ENCODE results near the gene NRXN3. TPM values are rescaled to one million over a fixed set of nuclear protein-coding genes. Genes with fewer than 3 reads are reported as not detected.

The NRXN3 gene
- total RNA-seq, 2 experiments from 2014 or later, result not detected

DNA sequence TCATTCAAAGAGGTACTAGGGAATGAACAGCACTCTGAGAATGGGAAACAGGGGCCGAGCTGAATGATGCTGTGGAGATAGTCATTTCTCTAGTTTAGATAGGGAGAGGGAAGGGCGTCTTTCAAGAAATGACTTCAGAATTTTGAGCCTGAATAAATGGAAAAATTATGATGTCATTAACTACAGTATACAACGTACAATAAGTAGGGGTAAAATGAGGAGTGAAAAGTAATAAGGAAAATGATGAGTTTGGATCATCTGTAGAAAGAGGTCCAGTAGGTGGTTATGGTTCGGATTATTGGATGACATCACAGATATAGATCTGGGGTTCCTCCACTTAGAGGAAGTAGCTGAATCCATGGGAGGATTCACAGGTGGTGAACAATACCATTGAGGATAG, 1081.1 kb downstream of the NRXN3 start:
- no peak overlapping the region for H3K27ac Mint-ChIP-seq
- H3K4me1 Mint-ChIP-seq (ENCODE audit: low read depth), result no peaks in the 10 kb centered on the region
- ChIA-PET POLR2A (no interaction called here), CTCF (no interaction called here)
- H3K4me3 Mint-ChIP-seq, result no peak overlapping the region
- H3K9me3 Mint-ChIP-seq, result peaks cover 3% of the 10 kb centered on the region
- intact Hi-C loops (cut with micrococcal nuclease), result no loop called here
- no peaks in the 10 kb centered on the region for H3K27me3 Mint-ChIP-seq
- H3K36me3 Mint-ChIP-seq, result no peaks in the 10 kb centered on the region
- no peak for DNase-seq

DNA sequence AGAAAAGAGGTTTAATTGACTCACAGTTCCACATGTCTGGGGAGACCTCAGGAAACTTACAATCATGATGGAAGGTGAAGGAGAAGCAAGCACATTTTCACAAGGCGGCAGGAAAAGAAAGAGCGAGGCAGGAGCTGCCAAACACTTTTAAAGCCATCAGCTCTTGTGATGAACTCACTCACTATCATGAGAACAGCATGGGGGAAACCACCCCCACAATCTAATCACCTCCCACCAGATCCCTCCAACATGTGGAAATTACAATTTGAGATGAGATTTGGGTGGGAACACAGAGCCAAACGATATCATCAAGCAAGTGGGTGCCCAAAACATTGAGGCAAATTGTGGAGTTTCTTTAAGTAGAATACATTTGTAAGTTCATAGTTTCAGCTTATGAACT, 1083.4 kb downstream of the NRXN3 start:
- no peak overlapping the region for H3K4me3 Mint-ChIP-seq
- no peaks in the 10 kb centered on the region for H3K4me1 Mint-ChIP-seq (ENCODE audit: low read depth)
- intact Hi-C loops (cut with micrococcal nuclease), result no loop called here
- DNase-seq, result no peak
- ChIA-PET CTCF (no interaction called here), POLR2A (no interaction called here)
- peaks cover 5% of the 10 kb centered on the region for H3K9me3 Mint-ChIP-seq
- H3K27me3 Mint-ChIP-seq, result no peaks in the 10 kb centered on the region
- no peak overlapping the region for H3K27ac Mint-ChIP-seq
- H3K36me3 Mint-ChIP-seq, result no peaks in the 10 kb centered on the region

DNA sequence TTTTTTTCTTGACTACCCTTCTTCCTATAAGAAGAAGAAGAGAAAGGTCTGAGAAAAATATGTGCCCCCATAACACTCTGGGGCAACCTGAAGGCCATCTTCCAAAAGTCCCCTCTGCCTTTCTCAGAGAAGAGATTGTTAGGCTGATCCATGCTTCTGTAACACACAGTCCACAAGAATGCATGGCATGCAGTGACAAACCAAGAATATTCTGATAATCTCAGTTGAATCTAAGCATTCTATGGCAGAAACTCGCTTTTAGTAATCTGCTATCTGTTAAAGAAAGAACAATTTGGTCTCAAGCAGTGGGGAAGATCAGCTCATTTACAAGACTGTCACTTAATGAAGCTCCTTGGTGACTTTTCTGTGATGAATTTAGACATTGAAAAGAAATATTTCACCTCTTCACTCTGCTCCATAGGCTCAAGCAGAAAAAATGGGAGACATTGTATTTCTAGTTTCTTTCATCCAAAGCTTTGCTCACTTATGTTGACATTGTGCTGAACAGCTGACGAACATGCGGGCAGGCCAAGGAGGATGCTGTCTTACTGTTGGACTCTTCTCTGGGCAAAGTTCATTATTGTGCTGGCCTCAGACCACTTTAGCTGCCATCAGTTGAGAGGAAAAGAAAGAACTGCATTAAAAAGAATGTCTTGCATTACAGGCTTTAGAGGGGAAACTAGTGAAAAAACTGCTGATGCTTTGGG, 1084.0 kb downstream of the NRXN3 start:
- H3K9me3 Mint-ChIP-seq, result peaks cover 5% of the 10 kb centered on the region
- no peaks in the 10 kb centered on the region for H3K36me3 Mint-ChIP-seq
- H3K27me3 Mint-ChIP-seq, result no peaks in the 10 kb centered on the region
- H3K4me3 Mint-ChIP-seq, result no peak overlapping the region
- DNase-seq, result no peak
- ChIA-PET CTCF (no interaction called here), POLR2A (no interaction called here)
- no peaks in the 10 kb centered on the region for H3K4me1 Mint-ChIP-seq (ENCODE audit: low read depth)
- no peak overlapping the region for H3K27ac Mint-ChIP-seq
- intact Hi-C loops (cut with micrococcal nuclease), result no loop called here

DNA sequence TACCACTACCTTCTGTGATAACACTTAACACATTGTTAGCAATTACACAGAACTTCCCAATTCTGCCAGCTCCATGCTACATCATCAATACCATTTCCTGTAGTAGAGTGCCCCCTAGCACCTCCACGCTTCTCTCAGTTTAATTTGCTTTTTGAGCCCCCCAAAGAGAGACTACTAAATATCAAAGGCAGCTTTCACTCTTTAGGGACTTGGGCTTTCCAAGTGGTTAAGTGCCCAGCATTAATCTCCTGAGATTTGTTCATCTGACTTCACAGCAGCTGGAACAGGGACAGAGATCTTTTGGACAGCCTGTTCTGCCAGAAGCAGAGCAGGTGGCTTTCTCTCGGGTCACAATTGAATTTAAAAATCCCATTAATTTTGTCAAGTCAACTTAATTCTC, 1086.2 kb downstream of the NRXN3 start:
- no peaks in the 10 kb centered on the region for H3K36me3 Mint-ChIP-seq
- intact Hi-C loops (cut with micrococcal nuclease), result no loop called here
- H3K4me1 Mint-ChIP-seq (ENCODE audit: low read depth), result no peaks in the 10 kb centered on the region
- H3K27me3 Mint-ChIP-seq, result no peaks in the 10 kb centered on the region
- H3K4me3 Mint-ChIP-seq, result no peak overlapping the region
- ChIA-PET CTCF (no interaction called here), POLR2A (no interaction called here)
- H3K27ac Mint-ChIP-seq, result no peak overlapping the region
- peaks cover 5% of the 10 kb centered on the region for H3K9me3 Mint-ChIP-seq
- no peak for DNase-seq

DNA sequence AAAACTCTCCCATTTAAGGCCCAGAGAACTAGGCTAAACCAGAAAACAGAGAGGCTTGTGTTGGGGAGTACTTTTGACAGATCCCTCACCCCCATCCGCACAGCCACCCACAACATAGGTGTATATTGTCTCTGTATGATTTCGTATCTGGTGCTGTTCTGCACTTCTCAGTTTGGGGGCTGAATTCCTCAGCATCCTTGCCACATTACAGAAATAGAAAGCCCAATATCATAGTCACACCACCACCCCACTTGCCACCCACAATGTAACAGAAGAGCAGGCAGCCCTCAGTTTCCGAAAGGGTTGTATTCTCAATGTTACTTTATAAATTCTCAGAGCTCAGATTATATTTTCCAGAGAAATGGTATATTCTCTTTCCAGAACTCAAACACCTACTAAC, 1090.2 kb downstream of the NRXN3 start:
- Mint-ChIP-seq H3K36me3 (no peaks in the 10 kb centered on the region), H3K4me3 (no peak overlapping the region), H3K27me3 (no peaks in the 10 kb centered on the region), H3K4me1 (ENCODE audit: low read depth) (no peaks in the 10 kb centered on the region), H3K27ac (no peak overlapping the region), H3K9me3 (peaks cover 2% of the 10 kb centered on the region)
- CTCF ChIA-PET, result no interaction called here
- POLR2A ChIA-PET, result no interaction called here
- intact Hi-C loops (cut with micrococcal nuclease), result no loop called here
- DNase-seq, result no peak

DNA sequence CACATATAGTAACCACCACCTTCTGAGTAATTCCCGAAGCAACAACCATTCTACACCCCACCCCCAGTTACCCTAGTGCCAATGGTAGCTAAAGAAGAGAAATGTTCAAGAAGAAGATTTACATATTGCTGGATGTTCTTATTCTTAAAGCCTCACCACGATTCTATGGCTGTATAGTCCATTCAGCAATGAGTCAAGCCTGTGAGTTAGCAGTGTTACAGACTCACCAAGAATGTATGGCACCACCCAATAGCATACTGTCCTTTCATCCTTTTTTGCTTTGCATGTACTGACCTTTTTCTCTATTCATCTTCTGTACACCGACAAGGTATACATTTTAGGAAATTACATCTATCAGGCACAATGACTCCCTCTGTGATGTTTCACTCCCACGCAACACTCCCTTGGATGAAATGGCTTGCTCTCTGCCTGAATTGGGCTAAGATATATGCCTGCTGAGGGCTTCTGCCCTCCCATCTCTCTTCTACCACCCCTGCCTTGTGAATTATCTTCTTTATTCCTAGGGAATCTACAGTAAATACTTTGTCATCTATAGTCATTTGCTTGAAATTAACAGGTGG, 1095.3 kb downstream of the NRXN3 start:
- H3K27me3 Mint-ChIP-seq, result no peaks in the 10 kb centered on the region
- CTCF ChIA-PET, result no interaction called here
- POLR2A ChIA-PET, result no interaction called here

DNA sequence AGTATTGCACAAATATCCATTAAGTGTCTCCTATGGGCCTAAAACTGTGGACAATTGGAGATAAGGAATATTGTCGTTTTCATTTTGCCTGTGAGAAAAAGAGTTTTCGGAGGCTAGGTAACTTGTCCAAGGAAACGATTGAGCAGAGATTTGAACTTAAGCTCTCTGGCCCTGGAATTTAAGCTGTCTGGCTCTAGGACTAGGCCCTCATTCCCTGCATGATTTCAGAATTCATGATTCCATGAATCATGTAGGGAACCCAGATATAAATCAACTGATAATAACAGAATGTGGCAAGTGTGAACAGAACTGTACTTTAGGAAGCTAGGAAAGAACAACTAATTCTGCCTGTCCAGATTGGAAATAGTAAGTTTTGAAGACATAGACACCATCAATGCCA, 1100.2 kb downstream of the NRXN3 start:
- Mint-ChIP-seq H3K4me3 (no peak overlapping the region), H3K27ac (no peak overlapping the region), H3K36me3 (no peaks in the 10 kb centered on the region), H3K9me3 (peaks cover 8% of the 10 kb centered on the region), H3K27me3 (no peaks in the 10 kb centered on the region), H3K4me1 (ENCODE audit: low read depth) (no peaks in the 10 kb centered on the region)
- intact Hi-C loops (cut with micrococcal nuclease), result no loop called here
- POLR2A ChIA-PET, result no interaction called here
- CTCF ChIA-PET, result no interaction called here
- no peak for DNase-seq

More for the DNA sequence above, 1095.3 kb downstream of the NRXN3 start:
- intact Hi-C loops (cut with micrococcal nuclease), result no loop called here
- H3K9me3 Mint-ChIP-seq, result peaks cover 2% of the 10 kb centered on the region
- no peak for DNase-seq
- H3K4me3 Mint-ChIP-seq, result no peak overlapping the region
- no peak overlapping the region for H3K27ac Mint-ChIP-seq
- H3K4me1 Mint-ChIP-seq (ENCODE audit: low read depth), result no peaks in the 10 kb centered on the region
- no peaks in the 10 kb centered on the region for H3K36me3 Mint-ChIP-seq

DNA sequence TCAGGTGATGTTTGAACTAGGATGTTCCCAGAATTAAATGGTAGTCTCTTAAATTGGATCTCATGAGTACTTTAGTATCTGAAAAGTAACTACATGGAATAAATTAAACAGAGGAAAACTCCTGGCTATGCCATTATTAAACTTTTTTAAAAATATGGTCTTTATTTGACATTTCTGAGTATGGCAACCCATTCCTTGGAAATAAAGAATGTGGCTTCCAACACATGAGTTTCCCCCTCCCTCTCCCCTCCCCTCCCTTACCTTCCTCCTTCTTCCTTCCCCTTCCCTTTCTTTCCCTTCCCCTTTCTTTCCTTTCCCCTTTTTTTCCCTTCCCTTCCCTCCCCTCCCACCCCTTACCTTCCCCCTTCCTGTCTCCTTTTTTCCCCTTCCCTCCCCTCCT, 1100.9 kb downstream of the NRXN3 start:
- H3K9me3 Mint-ChIP-seq, result peaks cover 8% of the 10 kb centered on the region
- DNase-seq, result no peak
- ChIA-PET CTCF (no interaction called here), POLR2A (no interaction called here)
- intact Hi-C loops (cut with micrococcal nuclease), result no loop called here
- H3K4me1 Mint-ChIP-seq (ENCODE audit: low read depth), result no peaks in the 10 kb centered on the region
- H3K27ac Mint-ChIP-seq, result no peak overlapping the region
- no peak overlapping the region for H3K4me3 Mint-ChIP-seq
- H3K36me3 Mint-ChIP-seq, result no peaks in the 10 kb centered on the region
- H3K27me3 Mint-ChIP-seq, result no peaks in the 10 kb centered on the region

DNA sequence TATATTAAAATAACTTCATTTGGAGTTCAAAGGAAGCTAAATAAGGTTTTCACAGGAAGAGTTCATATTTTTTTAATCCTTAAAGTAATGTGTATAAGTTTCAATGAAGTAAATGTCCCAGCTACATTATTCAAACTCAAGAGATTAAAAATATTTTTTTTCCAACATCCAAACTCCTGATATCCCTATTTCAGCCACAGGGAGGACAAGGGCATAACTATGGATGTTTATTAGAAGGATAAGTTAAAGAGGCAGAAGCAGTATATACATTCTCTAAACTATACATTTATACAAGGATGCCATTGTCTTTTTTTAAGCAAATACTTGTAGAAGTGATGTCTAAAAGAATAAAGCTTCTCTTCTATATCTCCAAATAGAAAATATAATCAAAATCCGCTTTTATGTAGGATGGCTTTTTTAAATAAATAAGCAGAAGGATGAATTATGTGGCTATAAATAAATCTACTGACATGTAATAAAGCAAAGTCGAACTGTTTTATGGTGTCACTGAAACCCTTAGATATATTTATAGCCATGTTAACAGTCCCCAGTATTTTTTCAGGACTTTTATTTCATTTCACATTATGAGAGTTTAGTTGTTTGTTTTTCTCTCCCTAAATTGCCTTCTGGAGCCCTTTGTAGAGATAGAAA, 1104.6 kb downstream of the NRXN3 start:
- no peaks in the 10 kb centered on the region for H3K4me1 Mint-ChIP-seq (ENCODE audit: low read depth)
- CTCF ChIA-PET, result no interaction called here
- H3K36me3 Mint-ChIP-seq, result no peaks in the 10 kb centered on the region
- POLR2A ChIA-PET, result no interaction called here
- peaks cover 14% of the 10 kb centered on the region for H3K27me3 Mint-ChIP-seq
- no peak overlapping the region for H3K4me3 Mint-ChIP-seq
- H3K27ac Mint-ChIP-seq, result no peak overlapping the region
- intact Hi-C loops (cut with micrococcal nuclease), result no loop called here
- H3K9me3 Mint-ChIP-seq, result peaks cover 5% of the 10 kb centered on the region
- DNase-seq, result no peak

DNA sequence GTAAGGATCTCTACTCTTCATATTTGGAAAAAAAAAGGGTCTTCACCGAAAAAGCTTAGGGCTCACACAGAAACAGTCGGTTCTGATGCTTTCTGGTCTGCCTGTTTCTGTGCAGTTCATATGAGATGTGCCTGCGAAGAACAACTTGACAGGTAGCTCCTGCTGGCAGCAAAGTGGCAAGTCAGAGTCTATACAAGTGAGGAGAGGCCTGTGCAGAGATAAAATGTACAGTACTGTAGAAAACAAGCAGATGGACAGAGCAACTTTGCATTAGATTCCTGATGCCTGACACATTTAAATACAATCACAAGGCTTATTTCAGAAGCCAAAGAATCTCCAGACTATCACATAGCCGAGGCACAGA, 1105.1 kb downstream of the NRXN3 start:
- POLR2A ChIA-PET, result no interaction called here
- CTCF ChIA-PET, result no interaction called here
- intact Hi-C loops (cut with micrococcal nuclease), result no loop called here
- no peak overlapping the region for H3K4me3 Mint-ChIP-seq
- peaks cover 19% of the 10 kb centered on the region for H3K27me3 Mint-ChIP-seq
- no peak overlapping the region for H3K27ac Mint-ChIP-seq
- no peaks in the 10 kb centered on the region for H3K36me3 Mint-ChIP-seq
- DNase-seq, result no peak
- H3K9me3 Mint-ChIP-seq, result peaks cover 5% of the 10 kb centered on the region
- H3K4me1 Mint-ChIP-seq (ENCODE audit: low read depth), result peaks cover 2% of the 10 kb centered on the region

DNA sequence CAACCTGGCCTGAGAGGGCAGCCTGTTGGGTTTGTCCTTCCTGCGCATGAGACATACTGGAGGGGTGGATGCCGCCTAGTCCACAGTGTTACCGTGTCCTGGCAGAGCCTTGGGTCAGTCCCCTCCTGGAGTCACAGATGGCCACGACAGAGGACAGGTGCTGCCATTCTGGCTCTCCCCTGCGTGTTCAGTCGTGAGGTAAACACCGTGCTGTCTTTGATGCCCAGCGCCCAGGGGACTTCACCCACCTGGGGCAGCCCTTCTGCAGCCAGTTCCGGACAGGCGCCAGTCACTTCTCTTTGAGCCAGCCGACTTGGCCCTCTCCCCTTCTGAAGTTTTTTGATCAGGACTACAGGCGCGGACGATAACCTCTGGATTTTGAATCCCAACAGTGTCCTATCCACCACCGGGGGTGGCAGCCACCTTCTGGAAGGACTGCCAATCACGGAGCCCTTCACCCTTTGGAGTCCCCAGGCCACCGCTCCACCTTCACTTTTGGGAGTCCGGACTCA, 1108.2 kb downstream of the NRXN3 start:
- no peak overlapping the region for H3K27ac Mint-ChIP-seq
- H3K4me3 Mint-ChIP-seq, result no peak overlapping the region
- H3K4me1 Mint-ChIP-seq (ENCODE audit: low read depth), result peaks cover 2% of the 10 kb centered on the region
- CTCF ChIA-PET, result no interaction called here
- H3K27me3 Mint-ChIP-seq, result peaks cover 32% of the 10 kb centered on the region
- DNase-seq, result no peak
- POLR2A ChIA-PET, result no interaction called here
- no peaks in the 10 kb centered on the region for H3K36me3 Mint-ChIP-seq
- intact Hi-C loops (cut with micrococcal nuclease), result no loop called here
- peaks cover 3% of the 10 kb centered on the region for H3K9me3 Mint-ChIP-seq

DNA sequence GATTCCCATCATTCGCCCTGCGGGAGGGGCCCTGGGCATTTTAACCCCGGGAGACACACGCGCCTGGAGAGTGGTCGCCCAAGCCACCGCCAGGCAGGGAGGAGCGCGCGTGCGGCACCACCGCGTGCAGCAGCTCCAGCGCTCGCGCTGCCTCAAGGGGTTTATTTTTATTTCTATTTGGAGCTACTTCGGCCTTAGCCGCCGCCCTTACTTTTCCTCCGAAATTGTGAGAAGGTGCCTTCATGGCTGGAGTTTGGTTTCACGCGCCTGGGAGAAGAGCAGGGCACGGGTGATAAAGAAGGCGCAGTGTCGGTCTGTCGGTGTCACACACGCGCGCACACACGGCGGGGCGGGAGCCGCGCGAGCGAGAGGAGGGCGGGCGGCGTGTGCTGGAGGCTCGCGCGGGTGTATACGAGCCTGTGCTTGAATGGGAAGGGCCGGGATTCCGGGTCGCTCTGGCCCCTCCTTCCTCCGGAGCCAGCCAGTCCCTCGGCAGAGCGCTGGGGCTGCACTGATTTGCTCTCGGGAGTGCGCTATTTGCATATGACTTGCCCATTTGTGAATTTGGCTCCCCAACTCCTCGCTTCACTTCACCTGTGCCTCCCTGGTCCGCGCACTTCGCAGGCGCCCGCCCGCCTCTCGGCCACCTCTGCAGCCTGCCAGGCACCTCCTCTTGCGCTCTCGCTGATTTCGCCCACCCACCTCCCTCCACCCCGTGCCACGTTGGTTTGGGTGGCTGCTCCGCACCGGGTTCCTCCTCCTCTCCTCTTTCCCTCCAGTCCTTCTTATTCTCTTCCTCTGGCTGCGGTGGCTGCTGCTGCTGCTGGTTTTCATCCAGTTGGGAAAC, 1108.8 kb downstream of the NRXN3 start:
- H3K36me3 Mint-ChIP-seq, result no peaks in the 10 kb centered on the region
- peaks cover under 1% of the 10 kb centered on the region for H3K9me3 Mint-ChIP-seq
- H3K4me3 Mint-ChIP-seq, result no peak overlapping the region
- no peak overlapping the region for H3K27ac Mint-ChIP-seq
- peaks cover 2% of the 10 kb centered on the region for H3K4me1 Mint-ChIP-seq (ENCODE audit: low read depth)
- ChIA-PET POLR2A (no interaction called here), CTCF (no interaction called here)
- peaks cover 32% of the 10 kb centered on the region for H3K27me3 Mint-ChIP-seq
- intact Hi-C loops (cut with micrococcal nuclease), result no loop called here
- DNase-seq, result no peak

Data from activated CD4-positive, alpha-beta memory T cell treated with anti-CD3 and anti-CD28 coated beads for 36 hours (primary cell).